ENCODE measurements around the gene CLCN6. TPM values are rescaled to one million over a fixed set of nuclear protein-coding genes. Genes with fewer than 3 reads are reported as not detected.

CLCN6 gene
- total RNA-seq, 1 donor from 2014 or later, result 33.7 TPM

GRCh38 chr1:11781297-11781696, 24.7 kb upstream of the CLCN6 start:
- no peaks in the 10 kb centered on the region for H3K27me3 ChIP-seq
- H3K36me3 ChIP-seq, result no peaks in the 10 kb centered on the region
- DNase-seq (no peak), ATAC-seq (no peak)
- H3K27ac ChIP-seq, result no peak overlapping the region
- intact Hi-C loops (cut with DNase I), result no loop called here
- H3K9me3 ChIP-seq, result no peaks in the 10 kb centered on the region
- TF ChIP-seq CTCF (IDR thresholded peaks at IDR 0.05), result no peak
- H3K4me3 ChIP-seq, result no peak overlapping the region
- peaks cover 20% of the 10 kb centered on the region for H3K4me1 ChIP-seq

- H3K27me3 ChIP-seq, result no peaks in the 10 kb centered on the region
- H3K9me3 ChIP-seq, result no peaks in the 10 kb centered on the region
- ATAC-seq, result no peak
- H3K27ac ChIP-seq, result no peak overlapping the region
- TF ChIP-seq CTCF (IDR thresholded peaks at IDR 0.05), result no peak
- intact Hi-C loops (cut with DNase I), result no loop called here
- no peaks in the 10 kb centered on the region for H3K36me3 ChIP-seq
- no peak for DNase-seq
- no peak overlapping the region for H3K4me3 ChIP-seq
- peaks cover 28% of the 10 kb centered on the region for H3K4me1 ChIP-seq
Observed at GRCh38 chr1:11782127-11782708, 23.8 kb upstream of the CLCN6 start.

GRCh38 chr1:11783556-11783955, 22.4 kb upstream of the CLCN6 start:
- TF ChIP-seq CTCF (IDR thresholded peaks at IDR 0.05), result no peak
- H3K4me3 ChIP-seq, result no peak overlapping the region

GRCh38 chr1:11784256-11784992, 21.6 kb upstream of the CLCN6 start:
- ATAC-seq, result no peak
- Histone ChIP-seq H3K27ac (peak overlapping the region; percentile 63), H3K9me3 (no peaks in the 10 kb centered on the region), H3K4me3 (peak overlapping the region; percentile 35), H3K36me3 (no peaks in the 10 kb centered on the region), H3K27me3 (no peaks in the 10 kb centered on the region), H3K4me1 (peaks cover 49% of the 10 kb centered on the region)
- no peak for DNase-seq
- no peak for TF ChIP-seq CTCF (IDR thresholded peaks at IDR 0.05)
- intact Hi-C loops (cut with DNase I), result no loop called here

More at GRCh38 chr1:11783556-11783955, 22.4 kb upstream of the CLCN6 start:
- intact Hi-C loops (cut with DNase I), result no loop called here
- Histone ChIP-seq H3K9me3 (no peaks in the 10 kb centered on the region), H3K27ac (no peak overlapping the region), H3K4me1 (peaks cover 40% of the 10 kb centered on the region), H3K27me3 (no peaks in the 10 kb centered on the region), H3K36me3 (no peaks in the 10 kb centered on the region)
- DNase-seq (no peak), ATAC-seq (no peak)

GRCh38 chr1:11784993-11785769, 20.8 kb upstream of the CLCN6 start:
- Histone ChIP-seq H3K4me1 (peaks cover 56% of the 10 kb centered on the region), H3K4me3 (peak overlapping the region; percentile 35), H3K9me3 (no peaks in the 10 kb centered on the region), H3K27ac (peak overlapping the region; percentile 63), H3K36me3 (no peaks in the 10 kb centered on the region), H3K27me3 (no peaks in the 10 kb centered on the region)
- peak; percentile 88 for TF ChIP-seq CTCF (IDR thresholded peaks at IDR 0.05)
- intact Hi-C loops (cut with DNase I), result no loop called here
- ATAC-seq (peak; percentile 75), DNase-seq (peak; percentile 88)
